A549 (cell line): ENCODE measurements around the gene CRNKL1.

Experiments used
- CTCF ChIP-seq: fragments of >200 bp; sonication (Bioruptor Twin); formaldehyde crosslinking; IDR thresholded peaks from 3 replicates; pipeline ENCODE4 v1.5.1; 2016
- FOSB ChIP-seq: fragments of 250-450 bp; sonication (Bioruptor Pico); IDR thresholded peaks from 2 replicates; pipeline ENCODE4 v1.5.0; 2020; ENCODE audit warnings: mild to moderate bottlenecking, moderate library complexity
- HMGXB4 ChIP-seq: fragments of 250-450 bp; sonication (Bioruptor Pico); IDR thresholded peaks from 2 replicates; pipeline ENCODE4 v1.5.0; 2021; ENCODE audit warnings: mild to moderate bottlenecking, moderate library complexity, borderline replicate concordance
- KDM1A ChIP-seq: fragments of 200-600 bp; sonication (generic); IDR thresholded peaks from 2 replicates; pipeline ENCODE4 v1.6.1; 2016; ENCODE audit warnings: low read depth, mild to moderate bottlenecking
- MYC ChIP-seq: IDR thresholded peaks from 2 replicates; pipeline ENCODE4 v1.6.1; 2012; ENCODE audit warnings: mild to moderate bottlenecking, inconsistent platforms, low read length, improper control_type of control experiment, borderline replicate concordance
- NPAS2 ChIP-seq: fragments of 250-450 bp; sonication (Bioruptor Pico); IDR thresholded peaks from 2 replicates; pipeline ENCODE4 v1.8.0; 2022; ENCODE audit warnings: mild to moderate bottlenecking, moderate library complexity, borderline replicate concordance
- PBX3 ChIP-seq: IDR thresholded peaks from 2 replicates; pipeline ENCODE4 v1.6.1; 2012
- POLR2A ChIP-seq: IDR thresholded peaks from 2 replicates; pipeline ENCODE4 v1.6.1; 2012; ENCODE audit warnings: mild to moderate bottlenecking, low read length
- POLR2AphosphoS2 ChIP-seq: conservative IDR thresholded peaks from 2 replicates; pipeline ENCODE4 v1.6.1; 2012; ENCODE audit warnings: low read length, improper control_type of control experiment, inconsistent platforms
- RAD21 ChIP-seq, 2 experiments: fragments of >200 bp in 1 of 2; sonication (Bioruptor Twin) in 1 of 2; formaldehyde crosslinking in 1 of 2; IDR thresholded peaks in 1 of 2; conservative IDR thresholded peaks in 1 of 2; 2 replicates in 1 of 2; 3 replicates in 1 of 2; pipeline ENCODE4 v1.6.1; 2012 to 2018; ENCODE audit warnings: inconsistent platforms in 1 of 2
- REST ChIP-seq: fragments of 200-600 bp; sonication (generic); IDR thresholded peaks from 2 replicates; pipeline ENCODE4 v1.6.1; 2016; ENCODE audit warnings: antibody characterized with exemption, mild to moderate bottlenecking, moderate library complexity
- SREBF2 ChIP-seq: fragments of 450-650 bp; IDR thresholded peaks from 2 replicates; pipeline ENCODE4 v1.6.1; 2014; ENCODE audit warnings: mild to moderate bottlenecking, moderate library complexity
- USF2 ChIP-seq: fragments of 450-650 bp; IDR thresholded peaks from 2 replicates; pipeline ENCODE4 v1.6.1; 2014; ENCODE audit warnings: antibody characterized with exemption

GRCh38 chr20:20073801-20074371 lies 21.6 kb upstream of the CRNKL1 start:
- no peak for TF ChIP-seq FOSB
- TF ChIP-seq USF2: no peak
- no peak for TF ChIP-seq CTCF
- TF ChIP-seq PBX3: no peak
- TF ChIP-seq NPAS2 (CRISPR knock-in tag): no peak
- no peak for TF ChIP-seq HMGXB4 (CRISPR knock-in tag)
- no peak for TF ChIP-seq POLR2AphosphoS2
- no peak for TF ChIP-seq MYC
- TF ChIP-seq RAD21 (conservative IDR thresholded peaks at IDR 0.05 in 1 of 2, IDR thresholded peaks at IDR 0.05 in 1 of 2): no peak
- TF ChIP-seq POLR2A: no peak
- no peak for TF ChIP-seq KDM1A
- TF ChIP-seq REST: no peak
- no peak for TF ChIP-seq SREBF2
